ENCODE data around the gene UGT3A1.

GRCh38 chr5:35956429-35956828 is 34.8 kb downstream of the UGT3A1 start:
- TF ChIP-seq CTCF (IDR thresholded peaks at IDR 0.05): no peak
- TF ChIP-seq POLR2A (IDR thresholded peaks at IDR 0.05): no peak

Measured in vagina (tissue), 2 donors.